ENCODE results near the gene CEACAM20. TPM values are rescaled to one million over a fixed set of nuclear protein-coding genes. Genes with fewer than 3 reads are reported as not detected.

The CEACAM20 gene
- total and polyA plus RNA-seq, 2 of the 13 experiments (the other 11 are each of a cell fraction or from before 2014, with no cell fraction given), result 0.04 TPM; not detected in 1

DNA sequence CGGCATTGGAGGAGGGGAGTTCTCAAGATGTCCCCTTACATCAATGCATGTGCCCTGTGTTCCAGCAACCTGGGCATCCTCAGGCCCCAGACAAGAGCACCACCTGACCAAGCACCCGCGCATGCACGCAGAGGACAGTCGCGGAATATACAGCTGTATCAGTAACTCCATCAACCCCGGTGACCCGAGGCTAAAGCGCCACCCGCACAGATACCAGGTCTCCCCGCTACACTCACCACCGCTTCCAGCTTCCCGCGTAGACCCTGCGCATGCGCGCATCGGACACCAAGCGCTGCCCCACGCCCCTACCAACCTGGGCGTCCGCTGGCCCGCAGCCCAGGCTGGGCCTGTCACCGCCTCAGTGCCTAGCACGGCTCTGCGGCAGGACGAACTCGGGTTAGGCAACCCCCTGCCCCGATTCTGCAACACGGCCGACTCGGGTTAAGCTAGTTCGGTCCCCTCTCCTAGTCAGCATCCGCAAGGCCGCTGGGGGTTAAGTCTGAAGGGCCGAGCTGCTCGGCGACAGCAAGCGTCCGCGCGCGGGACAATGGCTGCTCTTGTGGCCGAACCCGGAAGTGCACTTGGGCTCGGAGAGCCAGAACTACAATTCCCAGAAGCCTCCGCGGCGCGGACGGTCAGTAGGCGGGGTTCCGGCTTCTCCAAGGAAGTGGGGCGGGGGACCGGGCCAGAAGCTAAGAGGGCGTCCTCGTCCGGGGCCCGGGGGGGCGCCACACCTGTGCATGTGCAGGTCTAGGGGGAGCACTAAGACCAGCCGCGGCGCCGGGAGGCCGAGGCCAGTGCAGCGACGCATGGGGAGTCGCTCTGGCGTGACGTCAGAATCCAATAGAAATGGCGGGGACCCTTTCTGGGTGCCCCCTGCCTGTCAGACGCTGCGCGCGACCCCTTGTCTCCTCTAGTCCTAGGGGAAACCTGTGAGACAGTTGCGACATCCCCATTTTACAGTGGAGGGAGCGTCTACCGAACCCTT lies 29.2 kb downstream of the CEACAM20 start, which contains the start of gene ZNF180 (continued):
- TF ChIP-seq, protein P1, sequence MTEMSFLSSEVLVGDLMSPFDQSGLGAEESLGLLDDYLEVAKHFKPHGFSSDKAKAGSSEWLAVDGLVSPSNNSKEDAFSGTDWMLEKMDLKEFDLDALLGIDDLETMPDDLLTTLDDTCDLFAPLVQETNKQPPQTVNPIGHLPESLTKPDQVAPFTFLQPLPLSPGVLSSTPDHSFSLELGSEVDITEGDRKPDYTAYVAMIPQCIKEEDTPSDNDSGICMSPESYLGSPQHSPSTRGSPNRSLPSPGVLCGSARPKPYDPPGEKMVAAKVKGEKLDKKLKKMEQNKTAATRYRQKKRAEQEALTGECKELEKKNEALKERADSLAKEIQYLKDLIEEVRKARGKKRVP (CRISPR knock-in tag; IDR thresholded peaks at IDR 0.05), result peak in 1 of 2 experiments; percentile 14; a peak in 1 of 4 replicates
- TF ChIP-seq, protein P2, sequence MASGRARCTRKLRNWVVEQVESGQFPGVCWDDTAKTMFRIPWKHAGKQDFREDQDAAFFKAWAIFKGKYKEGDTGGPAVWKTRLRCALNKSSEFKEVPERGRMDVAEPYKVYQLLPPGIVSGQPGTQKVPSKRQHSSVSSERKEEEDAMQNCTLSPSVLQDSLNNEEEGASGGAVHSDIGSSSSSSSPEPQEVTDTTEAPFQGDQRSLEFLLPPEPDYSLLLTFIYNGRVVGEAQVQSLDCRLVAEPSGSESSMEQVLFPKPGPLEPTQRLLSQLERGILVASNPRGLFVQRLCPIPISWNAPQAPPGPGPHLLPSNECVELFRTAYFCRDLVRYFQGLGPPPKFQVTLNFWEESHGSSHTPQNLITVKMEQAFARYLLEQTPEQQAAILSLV (CRISPR knock-in tag; IDR thresholded peaks at IDR 0.05; ENCODE audit: borderline replicate concordance), result peak; percentile 99
- TF ChIP-seq ZBTB7A (CRISPR knock-in tag; IDR thresholded peaks at IDR 0.05) (peak; percentile 74; the same call in 1 of the 2 replicates), HMG20A (CRISPR knock-in tag; IDR thresholded peaks at IDR 0.05; ENCODE audit: borderline replicate concordance) (no peak), ARNT (IDR thresholded peaks at IDR 0.05) (no peak), ZNF235 (CRISPR knock-in tag; IDR thresholded peaks at IDR 0.05; ENCODE audit: borderline replicate concordance) (peak; percentile 94), FOSL1 (CRISPR knock-in tag; IDR thresholded peaks at IDR 0.05; ENCODE audit: borderline replicate concordance) (no peak; the same call in 1 of the 2 replicates), ZNF703 (CRISPR knock-in tag; IDR thresholded peaks at IDR 0.05; ENCODE audit: borderline replicate concordance) (no peak), MXD4 (CRISPR knock-in tag; IDR thresholded peaks at IDR 0.05) (peak; percentile 96), HDAC6 (IDR thresholded peaks at IDR 0.05; ENCODE audit: low read depth, low read length) (no peak), KLF16 (CRISPR knock-in tag; IDR thresholded peaks at IDR 0.05) (peak in 1 of 2 experiments; percentile 86; a peak in 2 of 4 replicates), TMF1 (CRISPR knock-in tag; IDR thresholded peaks at IDR 0.05; ENCODE audit: low read depth) (no peak; the same call in 1 of the 2 replicates), HOXA9 (CRISPR knock-in tag; IDR thresholded peaks at IDR 0.05; ENCODE audit: borderline replicate concordance) (peak; percentile 77; the same call in 1 of the 2 replicates), CHD2 (IDR thresholded peaks at IDR 0.05; ENCODE audit: low read depth, low read length) (no peak), EP300 (IDR thresholded peaks at IDR 0.05; ENCODE audit: low read depth in 2 of 2, low read length in 2 of 2) (no peak), EP300 (CRISPR knock-in tag; IDR thresholded peaks at IDR 0.05; ENCODE audit: borderline replicate concordance) (0 out of 2 replicates have a peak, but pooled peaks have one; percentile 6), POGZ (CRISPR knock-in tag; IDR thresholded peaks at IDR 0.05) (peak; percentile 88)
- TF ChIP-seq, protein P3, sequence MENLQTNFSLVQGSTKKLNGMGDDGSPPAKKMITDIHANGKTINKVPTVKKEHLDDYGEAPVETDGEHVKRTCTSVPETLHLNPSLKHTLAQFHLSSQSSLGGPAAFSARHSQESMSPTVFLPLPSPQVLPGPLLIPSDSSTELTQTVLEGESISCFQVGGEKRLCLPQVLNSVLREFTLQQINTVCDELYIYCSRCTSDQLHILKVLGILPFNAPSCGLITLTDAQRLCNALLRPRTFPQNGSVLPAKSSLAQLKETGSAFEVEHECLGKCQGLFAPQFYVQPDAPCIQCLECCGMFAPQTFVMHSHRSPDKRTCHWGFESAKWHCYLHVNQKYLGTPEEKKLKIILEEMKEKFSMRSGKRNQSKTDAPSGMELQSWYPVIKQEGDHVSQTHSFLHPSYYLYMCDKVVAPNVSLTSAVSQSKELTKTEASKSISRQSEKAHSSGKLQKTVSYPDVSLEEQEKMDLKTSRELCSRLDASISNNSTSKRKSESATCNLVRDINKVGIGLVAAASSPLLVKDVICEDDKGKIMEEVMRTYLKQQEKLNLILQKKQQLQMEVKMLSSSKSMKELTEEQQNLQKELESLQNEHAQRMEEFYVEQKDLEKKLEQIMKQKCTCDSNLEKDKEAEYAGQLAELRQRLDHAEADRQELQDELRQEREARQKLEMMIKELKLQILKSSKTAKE (CRISPR knock-in tag; IDR thresholded peaks at IDR 0.05; ENCODE audit: borderline replicate concordance), result no peak
- TF ChIP-seq, protein P4, sequence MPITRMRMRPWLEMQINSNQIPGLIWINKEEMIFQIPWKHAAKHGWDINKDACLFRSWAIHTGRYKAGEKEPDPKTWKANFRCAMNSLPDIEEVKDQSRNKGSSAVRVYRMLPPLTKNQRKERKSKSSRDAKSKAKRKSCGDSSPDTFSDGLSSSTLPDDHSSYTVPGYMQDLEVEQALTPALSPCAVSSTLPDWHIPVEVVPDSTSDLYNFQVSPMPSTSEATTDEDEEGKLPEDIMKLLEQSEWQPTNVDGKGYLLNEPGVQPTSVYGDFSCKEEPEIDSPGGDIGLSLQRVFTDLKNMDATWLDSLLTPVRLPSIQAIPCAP (CRISPR knock-in tag; IDR thresholded peaks at IDR 0.05; ENCODE audit: low read depth), result no peak
- TF ChIP-seq, protein P5, sequence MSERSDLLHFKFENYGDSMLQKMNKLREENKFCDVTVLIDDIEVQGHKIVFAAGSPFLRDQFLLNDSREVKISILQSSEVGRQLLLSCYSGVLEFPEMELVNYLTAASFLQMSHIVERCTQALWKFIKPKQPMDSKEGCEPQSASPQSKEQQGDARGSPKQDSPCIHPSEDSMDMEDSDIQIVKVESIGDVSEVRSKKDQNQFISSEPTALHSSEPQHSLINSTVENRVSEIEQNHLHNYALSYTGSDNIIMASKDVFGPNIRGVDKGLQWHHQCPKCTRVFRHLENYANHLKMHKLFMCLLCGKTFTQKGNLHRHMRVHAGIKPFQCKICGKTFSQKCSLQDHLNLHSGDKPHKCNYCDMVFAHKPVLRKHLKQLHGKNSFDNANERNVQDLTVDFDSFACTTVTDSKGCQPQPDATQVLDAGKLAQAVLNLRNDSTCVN (CRISPR knock-in tag; IDR thresholded peaks at IDR 0.05; ENCODE audit: borderline replicate concordance), result peak; percentile 62; the same call in 1 of the 2 replicates

All from HepG2 (cell line).